ENCODE data around the gene PDRG1. TPM values are rescaled to one million over a fixed set of nuclear protein-coding genes. Genes with fewer than 3 reads are reported as not detected.

The PDRG1 gene
- total RNA-seq, 2 donors from 2014 or later: 3.0 to 4.7 TPM

DNA sequence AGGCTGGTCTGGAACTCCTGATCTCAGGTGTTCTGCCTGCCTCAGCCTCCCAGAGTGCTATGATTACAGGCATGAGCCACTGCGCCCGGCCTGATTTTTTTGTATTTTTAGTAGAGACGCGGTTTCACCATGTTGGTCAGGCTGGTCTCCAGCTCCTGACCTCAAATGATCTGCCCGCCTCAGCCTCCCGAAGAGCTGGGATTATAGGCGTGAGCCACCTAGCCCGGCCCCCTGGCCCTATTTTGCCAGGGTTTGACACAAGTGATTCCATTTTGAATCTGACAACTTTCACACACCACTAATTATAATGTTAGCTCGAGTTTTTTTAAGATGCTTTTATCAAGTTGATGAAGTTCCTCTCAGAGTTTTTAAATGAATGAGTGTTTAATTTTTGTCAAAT is 55.8 kb downstream of the PDRG1 start:
- Histone ChIP-seq H3K9me3 (no peaks in the 10 kb centered on the region), H3K27ac (no peak overlapping the region), H3K36me3 (no peaks in the 10 kb centered on the region), H3K27me3 (replicated peaks; ENCODE audit: insufficient read depth) (no peaks in the 10 kb centered on the region), H3K4me1 (ENCODE audit: control insufficient read depth in 1 of 2, low read depth in 2 of 2) (peaks cover 0 to 3% of the 10 kb centered on the region in 2 donors), H3K4me3 (no peak overlapping the region)
- DNase-seq (ENCODE audit: low spot score): no peak
- no peak for TF ChIP-seq CTCF (IDR thresholded peaks at IDR 0.05)
- ATAC-seq (ENCODE audit: insufficient number of reproducible peaks, low FRiP score, low read depth): no peak

GRCh38 chr20:31894980-31895675 is 56.7 kb downstream of the PDRG1 start:
- Histone ChIP-seq H3K36me3 (no peaks in the 10 kb centered on the region), H3K27me3 (replicated peaks; ENCODE audit: insufficient read depth) (no peaks in the 10 kb centered on the region), H3K4me1 (ENCODE audit: control insufficient read depth in 1 of 2, low read depth in 2 of 2) (peaks cover 0 to 3% of the 10 kb centered on the region in 2 donors), H3K27ac (peak overlapping the region; percentile 56 to 57), H3K4me3 (peak overlapping the region; percentile 24), H3K9me3 (no peaks in the 10 kb centered on the region)
- no peak for TF ChIP-seq CTCF (IDR thresholded peaks at IDR 0.05)
- peak; percentile 45 for DNase-seq (ENCODE audit: low spot score)
- peak; percentile 99 for ATAC-seq (ENCODE audit: insufficient number of reproducible peaks, low FRiP score, low read depth)

Other genes starting within 250 kb of the PDRG1 start
- 100 to 1,000 TPM; 137 to 187 TPM for gene BCL2L1, start 229.2 kb downstream of the PDRG1 start, total RNA-seq
- gene TPX2, start 212.8 kb downstream of the PDRG1 start, total RNA-seq: 1 to 10 TPM; 1.5 TPM
- not detected for gene MYLK2, start 132.7 kb downstream of the PDRG1 start, total RNA-seq
- gene FOXS1, start 106.4 kb downstream of the PDRG1 start, total RNA-seq: 10 to 100 TPM; 13.9 to 44.5 TPM
- 1 to 10 TPM; 3.9 to 5.6 TPM for gene DUSP15, start 81.5 kb downstream of the PDRG1 start, total RNA-seq
- not detected for gene TTLL9, start 81.4 kb downstream of the PDRG1 start, total RNA-seq
- not detected for gene XKR7, start 16.1 kb upstream of the PDRG1 start, total RNA-seq
- 1 to 10 TPM; 2.7 to 6.4 TPM for gene CCM2L, start 58.4 kb upstream of the PDRG1 start, total RNA-seq
- gene HCK, start 100.2 kb upstream of the PDRG1 start, total RNA-seq: 10 to 100 TPM; 29.0 to 38.1 TPM
- gene TM9SF4, start 157.7 kb upstream of the PDRG1 start, total RNA-seq: 10 to 100 TPM; 33.4 TPM

Measured in thoracic aorta (tissue), 2 donors.